GM21529 (cell line): ENCODE measurements around the gene B4GALT5.
A peak's percentile ranks its signal among the peaks of the same experiment; 100 is the strongest.
"Not testable (repeated sequence)": the region's sequence is repeated elsewhere in the genome, so short reads cannot be mapped to it uniquely, and the experiment has no call there.

Experiments
- ATAC-seq: cut with Tn5 transposase; IDR thresholded peaks from one replicate; pipeline ENCODE4 v1.9.1; 2021; ENCODE audit not compliant: unreplicated experiment

Gene B4GALT5

GRCh38 chr20:49737260-49737659 lies 23.6 kb upstream of the B4GALT5 start:
- ATAC-seq: no peak

- no peak for ATAC-seq
These were observed 16.1 kb upstream of the B4GALT5 start for GRCh38 chr20:49729780-49730179.

- ATAC-seq: no peak
These were observed 14.5 kb upstream of the B4GALT5 start for GRCh38 chr20:49727894-49728885.

GRCh38 chr20:49727478-49727877 lies 13.8 kb upstream of the B4GALT5 start:
- ATAC-seq: no peak

- no peak for ATAC-seq
These were observed 12.0 kb upstream of the B4GALT5 start for GRCh38 chr20:49725694-49726093.

- not testable (repeated sequence) for ATAC-seq
These were observed 11.5 kb upstream of the B4GALT5 start for GRCh38 chr20:49725224-49725606.

GRCh38 chr20:49724408-49725223 lies 10.9 kb upstream of the B4GALT5 start:
- no peak for ATAC-seq

- ATAC-seq: not testable (repeated sequence)
These were observed 10.1 kb upstream of the B4GALT5 start for GRCh38 chr20:49723758-49724157.

GRCh38 chr20:49721326-49721725 lies 7.6 kb upstream of the B4GALT5 start:
- ATAC-seq: not testable (repeated sequence)

- no peak for ATAC-seq
These were observed 1.8 kb upstream of the B4GALT5 start for GRCh38 chr20:49715466-49715865.

GRCh38 chr20:49712996-49713752 lies 504 bp downstream of the B4GALT5 start:
- peak; percentile 36 for ATAC-seq

GRCh38 chr20:49712646-49712995 lies 1.1 kb downstream of the B4GALT5 start:
- no peak for ATAC-seq

- no peak for ATAC-seq
These were observed 1.6 kb downstream of the B4GALT5 start for GRCh38 chr20:49712118-49712517.

GRCh38 chr20:49711667-49711987 lies 2.1 kb downstream of the B4GALT5 start:
- ATAC-seq: no peak

- ATAC-seq: no peak
These were observed 2.6 kb downstream of the B4GALT5 start for GRCh38 chr20:49710971-49711666.

- no peak for ATAC-seq
These were observed 6.6 kb downstream of the B4GALT5 start for GRCh38 chr20:49707118-49707517.

GRCh38 chr20:49706630-49707091 lies 7.0 kb downstream of the B4GALT5 start:
- no peak for ATAC-seq

GRCh38 chr20:49705893-49706292 lies 7.8 kb downstream of the B4GALT5 start:
- ATAC-seq: not testable (repeated sequence)

GRCh38 chr20:49705358-49705757 lies 8.3 kb downstream of the B4GALT5 start:
- peak; percentile 59 for ATAC-seq

- ATAC-seq: no peak
These were observed 8.7 kb downstream of the B4GALT5 start for GRCh38 chr20:49704932-49705336.

GRCh38 chr20:49701916-49702315 lies 11.8 kb downstream of the B4GALT5 start:
- no peak for ATAC-seq
